ENCODE data around the gene PCSK6. TPM values are rescaled to one million over a fixed set of nuclear protein-coding genes. Genes with fewer than 3 reads are reported as not detected.

Gene PCSK6
- polyA plus RNA-seq, 2 donors = 5.4 to 6.5 TPM

- 90 to 93% methylated on average over 9 of the region's 9 CpGs for WGBS, 2 donors
- no peaks in the 10 kb centered on the region for H3K27me3 ChIP-seq (ENCODE audit: control insufficient read depth in 1 of 2, insufficient read depth in 2 of 2, low read length in 2 of 2)
- no peak overlapping the region for H3K4me3 ChIP-seq (ENCODE audit: low read depth in 1 of 2, low read length in 2 of 2)
- H3K27ac ChIP-seq (ENCODE audit: low read depth in 2 of 2, low read length in 1 of 2) = no peak overlapping the region
- no peaks in the 10 kb centered on the region for H3K36me3 ChIP-seq (ENCODE audit: control insufficient read depth in 2 of 2, insufficient read depth in 2 of 2, low read length in 1 of 2)
- peaks cover 0 to 5% of the 10 kb centered on the region in 2 donors for H3K4me1 ChIP-seq (ENCODE audit: control insufficient read depth in 2 of 2, insufficient read depth in 2 of 2, low read length in 1 of 2)
- H3K9me3 ChIP-seq (ENCODE audit: control insufficient read depth in 2 of 2, insufficient read depth in 1 of 2, low read depth in 1 of 2, low read length in 1 of 2) = no peaks in the 10 kb centered on the region
Measured at GRCh38 chr15:101436526-101436925, 53.0 kb downstream of the PCSK6 start.

GRCh38 chr15:101435761-101436160, 53.7 kb downstream of the PCSK6 start:
- Histone ChIP-seq H3K9me3 (ENCODE audit: control insufficient read depth in 2 of 2, insufficient read depth in 1 of 2, low read depth in 1 of 2, low read length in 1 of 2) (no peaks in the 10 kb centered on the region), H3K27ac (ENCODE audit: low read depth in 2 of 2, low read length in 1 of 2) (no peak overlapping the region), H3K27me3 (ENCODE audit: control insufficient read depth in 1 of 2, insufficient read depth in 2 of 2, low read length in 2 of 2) (no peaks in the 10 kb centered on the region), H3K4me3 (ENCODE audit: low read depth in 1 of 2, low read length in 2 of 2) (no peak overlapping the region), H3K4me1 (ENCODE audit: control insufficient read depth in 2 of 2, insufficient read depth in 2 of 2, low read length in 1 of 2) (peaks cover 0 to 2% of the 10 kb centered on the region in 2 donors), H3K36me3 (ENCODE audit: control insufficient read depth in 2 of 2, insufficient read depth in 2 of 2, low read length in 1 of 2) (peaks cover 0 to 3% of the 10 kb centered on the region in 2 donors)
- WGBS, 2 donors = 87 to 89% methylated on average over 7 of the region's 7 CpGs

- 89 to 90% methylated on average over 21 of the region's 21 CpGs for WGBS, 2 donors
- no peak overlapping the region for H3K27ac ChIP-seq (ENCODE audit: low read depth in 2 of 2, low read length in 1 of 2)
- no peak overlapping the region for H3K4me3 ChIP-seq (ENCODE audit: low read depth in 1 of 2, low read length in 2 of 2)
- H3K36me3 ChIP-seq (ENCODE audit: control insufficient read depth in 2 of 2, insufficient read depth in 2 of 2, low read length in 1 of 2) = peaks cover 0 to 3% of the 10 kb centered on the region in 2 donors
- no peaks in the 10 kb centered on the region for H3K9me3 ChIP-seq (ENCODE audit: control insufficient read depth in 2 of 2, insufficient read depth in 1 of 2, low read depth in 1 of 2, low read length in 1 of 2)
- H3K27me3 ChIP-seq (ENCODE audit: control insufficient read depth in 1 of 2, insufficient read depth in 2 of 2, low read length in 2 of 2) = no peaks in the 10 kb centered on the region
- peaks cover 0 to under 1% of the 10 kb centered on the region in 2 donors for H3K4me1 ChIP-seq (ENCODE audit: control insufficient read depth in 2 of 2, insufficient read depth in 2 of 2, low read length in 1 of 2)
Measured at GRCh38 chr15:101434032-101434920, 55.2 kb downstream of the PCSK6 start.

- H3K9me3 ChIP-seq (ENCODE audit: control insufficient read depth in 2 of 2, insufficient read depth in 1 of 2, low read depth in 1 of 2, low read length in 1 of 2) = no peaks in the 10 kb centered on the region
- H3K4me1 ChIP-seq (ENCODE audit: control insufficient read depth in 2 of 2, insufficient read depth in 2 of 2, low read length in 1 of 2) = no peaks in the 10 kb centered on the region
- H3K27ac ChIP-seq (ENCODE audit: low read depth in 2 of 2, low read length in 1 of 2) = no peak overlapping the region
- no peaks in the 10 kb centered on the region for H3K27me3 ChIP-seq (ENCODE audit: control insufficient read depth in 1 of 2, insufficient read depth in 2 of 2, low read length in 2 of 2)
- peaks cover 0 to 3% of the 10 kb centered on the region in 2 donors for H3K36me3 ChIP-seq (ENCODE audit: control insufficient read depth in 2 of 2, insufficient read depth in 2 of 2, low read length in 1 of 2)
- H3K4me3 ChIP-seq (ENCODE audit: low read depth in 1 of 2, low read length in 2 of 2) = no peak overlapping the region
- 78 to 87% methylated on average over 7 of the region's 7 CpGs for WGBS, 2 donors
Measured at GRCh38 chr15:101433396-101433795, 56.1 kb downstream of the PCSK6 start.

GRCh38 chr15:101432982-101433381, 56.5 kb downstream of the PCSK6 start:
- WGBS, 2 donors = 65 to 79% methylated on average over 3 of the region's 3 CpGs
- no peaks in the 10 kb centered on the region for H3K27me3 ChIP-seq (ENCODE audit: control insufficient read depth in 1 of 2, insufficient read depth in 2 of 2, low read length in 2 of 2)
- no peak overlapping the region for H3K27ac ChIP-seq (ENCODE audit: low read depth in 2 of 2, low read length in 1 of 2)
- no peak overlapping the region for H3K4me3 ChIP-seq (ENCODE audit: low read depth in 1 of 2, low read length in 2 of 2)
- no peaks in the 10 kb centered on the region for H3K4me1 ChIP-seq (ENCODE audit: control insufficient read depth in 2 of 2, insufficient read depth in 2 of 2, low read length in 1 of 2)
- H3K9me3 ChIP-seq (ENCODE audit: control insufficient read depth in 2 of 2, insufficient read depth in 1 of 2, low read depth in 1 of 2, low read length in 1 of 2) = no peaks in the 10 kb centered on the region
- peaks cover 0 to 3% of the 10 kb centered on the region in 2 donors for H3K36me3 ChIP-seq (ENCODE audit: control insufficient read depth in 2 of 2, insufficient read depth in 2 of 2, low read length in 1 of 2)

GRCh38 chr15:101431748-101432147, 57.8 kb downstream of the PCSK6 start:
- H3K36me3 ChIP-seq (ENCODE audit: control insufficient read depth in 2 of 2, insufficient read depth in 2 of 2, low read length in 1 of 2) = peaks cover 0 to 4% of the 10 kb centered on the region in 2 donors
- no peaks in the 10 kb centered on the region for H3K27me3 ChIP-seq (ENCODE audit: control insufficient read depth in 1 of 2, insufficient read depth in 2 of 2, low read length in 2 of 2)
- WGBS, 2 donors = 88 to 89% methylated on average over 6 of the region's 6 CpGs
- H3K4me3 ChIP-seq (ENCODE audit: low read depth in 1 of 2, low read length in 2 of 2) = no peak overlapping the region
- no peaks in the 10 kb centered on the region for H3K9me3 ChIP-seq (ENCODE audit: control insufficient read depth in 2 of 2, insufficient read depth in 1 of 2, low read depth in 1 of 2, low read length in 1 of 2)
- no peaks in the 10 kb centered on the region for H3K4me1 ChIP-seq (ENCODE audit: control insufficient read depth in 2 of 2, insufficient read depth in 2 of 2, low read length in 1 of 2)
- H3K27ac ChIP-seq (ENCODE audit: low read depth in 2 of 2, low read length in 1 of 2) = no peak overlapping the region

GRCh38 chr15:101431301-101431700, 58.2 kb downstream of the PCSK6 start:
- H3K36me3 ChIP-seq (ENCODE audit: control insufficient read depth in 2 of 2, insufficient read depth in 2 of 2, low read length in 1 of 2) = peaks cover 0 to 4% of the 10 kb centered on the region in 2 donors
- H3K4me3 ChIP-seq (ENCODE audit: low read depth in 1 of 2, low read length in 2 of 2) = no peak overlapping the region
- H3K27me3 ChIP-seq (ENCODE audit: control insufficient read depth in 1 of 2, insufficient read depth in 2 of 2, low read length in 2 of 2) = no peaks in the 10 kb centered on the region
- H3K4me1 ChIP-seq (ENCODE audit: control insufficient read depth in 2 of 2, insufficient read depth in 2 of 2, low read length in 1 of 2) = no peaks in the 10 kb centered on the region
- H3K27ac ChIP-seq (ENCODE audit: low read depth in 2 of 2, low read length in 1 of 2) = no peak overlapping the region
- H3K9me3 ChIP-seq (ENCODE audit: control insufficient read depth in 2 of 2, insufficient read depth in 1 of 2, low read depth in 1 of 2, low read length in 1 of 2) = no peaks in the 10 kb centered on the region
- 82 to 88% methylated on average over 15 of the region's 15 CpGs for WGBS, 2 donors

GRCh38 chr15:101429646-101430045, 59.9 kb downstream of the PCSK6 start:
- H3K27me3 ChIP-seq (ENCODE audit: control insufficient read depth in 1 of 2, insufficient read depth in 2 of 2, low read length in 2 of 2) = no peaks in the 10 kb centered on the region
- H3K27ac ChIP-seq (ENCODE audit: low read depth in 2 of 2, low read length in 1 of 2) = no peak overlapping the region
- H3K36me3 ChIP-seq (ENCODE audit: control insufficient read depth in 2 of 2, insufficient read depth in 2 of 2, low read length in 1 of 2) = peaks cover 0 to 4% of the 10 kb centered on the region in 2 donors
- 89 to 90% methylated on average over 18 of the region's 18 CpGs for WGBS, 2 donors
- no peak overlapping the region for H3K4me3 ChIP-seq (ENCODE audit: low read depth in 1 of 2, low read length in 2 of 2)
- H3K9me3 ChIP-seq (ENCODE audit: control insufficient read depth in 2 of 2, insufficient read depth in 1 of 2, low read depth in 1 of 2, low read length in 1 of 2) = no peaks in the 10 kb centered on the region
- H3K4me1 ChIP-seq (ENCODE audit: control insufficient read depth in 2 of 2, insufficient read depth in 2 of 2, low read length in 1 of 2) = no peaks in the 10 kb centered on the region

- H3K4me3 ChIP-seq (ENCODE audit: low read depth in 1 of 2, low read length in 2 of 2) = no peak overlapping the region
- H3K9me3 ChIP-seq (ENCODE audit: control insufficient read depth in 2 of 2, insufficient read depth in 1 of 2, low read depth in 1 of 2, low read length in 1 of 2) = no peaks in the 10 kb centered on the region
- WGBS, 2 donors = 80 to 82% methylated on average over 8 of the region's 8 CpGs
- H3K4me1 ChIP-seq (ENCODE audit: control insufficient read depth in 2 of 2, insufficient read depth in 2 of 2, low read length in 1 of 2) = no peaks in the 10 kb centered on the region
- H3K27ac ChIP-seq (ENCODE audit: low read depth in 2 of 2, low read length in 1 of 2) = no peak overlapping the region
- H3K36me3 ChIP-seq (ENCODE audit: control insufficient read depth in 2 of 2, insufficient read depth in 2 of 2, low read length in 1 of 2) = peaks cover 0 to 4% of the 10 kb centered on the region in 2 donors
- H3K27me3 ChIP-seq (ENCODE audit: control insufficient read depth in 1 of 2, insufficient read depth in 2 of 2, low read length in 2 of 2) = no peaks in the 10 kb centered on the region
Measured at GRCh38 chr15:101429191-101429590, 60.3 kb downstream of the PCSK6 start.

GRCh38 chr15:101428758-101429157, 60.7 kb downstream of the PCSK6 start:
- Histone ChIP-seq H3K4me1 (ENCODE audit: control insufficient read depth in 2 of 2, insufficient read depth in 2 of 2, low read length in 1 of 2) (no peaks in the 10 kb centered on the region), H3K27me3 (ENCODE audit: control insufficient read depth in 1 of 2, insufficient read depth in 2 of 2, low read length in 2 of 2) (no peaks in the 10 kb centered on the region), H3K36me3 (ENCODE audit: control insufficient read depth in 2 of 2, insufficient read depth in 2 of 2, low read length in 1 of 2) (peaks cover 0 to 4% of the 10 kb centered on the region in 2 donors), H3K9me3 (ENCODE audit: control insufficient read depth in 2 of 2, insufficient read depth in 1 of 2, low read depth in 1 of 2, low read length in 1 of 2) (no peaks in the 10 kb centered on the region), H3K27ac (ENCODE audit: low read depth in 2 of 2, low read length in 1 of 2) (no peak overlapping the region), H3K4me3 (ENCODE audit: low read depth in 1 of 2, low read length in 2 of 2) (no peak overlapping the region)
- 76 to 77% methylated on average over 12 of the region's 12 CpGs for WGBS, 2 donors

All from esophagus (tissue), 2 donors.